SU-DHL-6 (cell line): ENCODE measurements around the gene TMEM225B.

Experiments used
- EZH2phosphoT487 ChIP-seq: fragments of 200-600 bp; sonication (generic), shearing (Covaris generic); conservative IDR thresholded peaks from 2 replicates; pipeline ENCODE4 v1.6.1; 2018; ENCODE audit warnings: mild to moderate bottlenecking, antibody characterized with exemption, low read length, moderate library complexity, mixed read lengths
- TF ChIP-seq, protein P1 (sequence below): fragments of 200-600 bp; sonication (generic); IDR thresholded peaks from one replicate; pipeline ENCODE4 v1.5.1; 2017; ENCODE audit warnings: antibody characterized with exemption, mild to moderate bottlenecking, low read length, moderate library complexity; ENCODE audit not compliant: insufficient read depth, poor library complexity, severe bottlenecking

DNA sequence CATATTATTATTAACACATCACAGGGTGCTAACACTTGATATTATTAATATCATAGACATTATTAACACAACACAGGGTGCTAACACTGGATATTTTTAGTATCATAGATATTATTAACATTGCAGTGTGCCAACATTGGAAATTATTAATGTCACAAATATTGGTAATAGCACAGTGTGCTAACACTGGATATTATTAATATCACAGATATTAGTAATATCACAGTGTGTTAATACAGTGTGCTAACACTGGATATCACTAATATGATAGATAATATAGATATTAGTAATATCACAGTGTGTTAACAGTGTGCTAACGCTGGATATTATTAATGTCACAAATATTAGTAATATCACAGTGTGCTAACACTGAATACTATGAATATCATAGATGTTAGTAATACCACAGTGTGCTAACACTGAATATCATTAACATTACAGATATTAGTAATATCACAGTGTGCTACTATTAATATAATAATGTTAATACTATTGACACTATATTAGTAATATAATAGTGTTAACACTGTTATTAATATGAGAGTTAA, 1.6 kb upstream of the TMEM225B start:
- TF ChIP-seq, protein P1, sequence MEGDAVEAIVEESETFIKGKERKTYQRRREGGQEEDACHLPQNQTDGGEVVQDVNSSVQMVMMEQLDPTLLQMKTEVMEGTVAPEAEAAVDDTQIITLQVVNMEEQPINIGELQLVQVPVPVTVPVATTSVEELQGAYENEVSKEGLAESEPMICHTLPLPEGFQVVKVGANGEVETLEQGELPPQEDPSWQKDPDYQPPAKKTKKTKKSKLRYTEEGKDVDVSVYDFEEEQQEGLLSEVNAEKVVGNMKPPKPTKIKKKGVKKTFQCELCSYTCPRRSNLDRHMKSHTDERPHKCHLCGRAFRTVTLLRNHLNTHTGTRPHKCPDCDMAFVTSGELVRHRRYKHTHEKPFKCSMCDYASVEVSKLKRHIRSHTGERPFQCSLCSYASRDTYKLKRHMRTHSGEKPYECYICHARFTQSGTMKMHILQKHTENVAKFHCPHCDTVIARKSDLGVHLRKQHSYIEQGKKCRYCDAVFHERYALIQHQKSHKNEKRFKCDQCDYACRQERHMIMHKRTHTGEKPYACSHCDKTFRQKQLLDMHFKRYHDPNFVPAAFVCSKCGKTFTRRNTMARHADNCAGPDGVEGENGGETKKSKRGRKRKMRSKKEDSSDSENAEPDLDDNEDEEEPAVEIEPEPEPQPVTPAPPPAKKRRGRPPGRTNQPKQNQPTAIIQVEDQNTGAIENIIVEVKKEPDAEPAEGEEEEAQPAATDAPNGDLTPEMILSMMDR = no peak
- TF ChIP-seq EZH2phosphoT487 = no peak
